Stimulated activated CD4-positive, alpha-beta T cell treated with anti-CD3 and anti-CD28 coated beads, Interleukin-4, amount 100 ng/mL, for 24 hours (primary cell): ENCODE measurements around the gene NDUFAF5.

Experiments used
- DNase-seq: peaks from one replicate; pipeline ENCODE4 v3.0.0-alpha.2; 2020

Gene NDUFAF5

DNA sequence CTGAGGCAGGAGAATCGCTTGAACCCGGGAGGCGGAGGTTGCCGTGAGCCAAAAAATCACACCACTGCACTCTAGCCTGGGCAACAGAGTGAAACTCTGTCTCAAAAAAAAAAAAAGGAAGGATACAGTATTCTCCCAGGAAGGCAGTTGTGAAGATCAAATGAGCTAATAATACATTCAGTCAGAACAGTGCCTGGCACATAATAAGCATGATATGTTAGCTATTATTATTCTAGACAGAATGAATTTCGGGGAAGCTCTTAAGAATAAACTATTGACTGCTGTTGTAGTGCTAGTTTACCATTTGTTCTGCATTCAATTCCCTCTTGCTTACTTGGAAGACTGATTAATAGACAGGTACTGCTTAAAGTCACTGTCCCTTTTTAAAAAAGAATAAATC is 40.6 kb downstream of the NDUFAF5 start:
- no peak for DNase-seq

DNA sequence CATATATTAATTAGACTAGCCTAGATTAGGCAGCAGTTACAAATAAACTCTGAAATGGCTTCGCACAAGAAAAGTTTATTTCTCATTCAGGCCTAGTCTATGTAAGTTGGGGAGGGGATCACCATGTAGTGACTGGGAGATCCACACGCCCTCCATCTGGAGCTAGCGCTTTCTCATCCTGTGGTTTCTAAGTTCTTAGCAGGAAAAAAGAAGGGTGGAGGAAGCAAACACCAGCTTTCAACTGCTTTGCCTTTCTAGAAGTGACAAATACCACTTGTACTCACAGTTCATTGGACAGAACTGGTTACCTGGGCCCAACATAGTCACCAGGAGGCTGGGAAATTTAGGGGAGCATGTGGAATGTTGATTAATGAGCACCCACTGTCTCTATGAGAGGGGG is 46.6 kb downstream of the NDUFAF5 start:
- no peak for DNase-seq

DNA sequence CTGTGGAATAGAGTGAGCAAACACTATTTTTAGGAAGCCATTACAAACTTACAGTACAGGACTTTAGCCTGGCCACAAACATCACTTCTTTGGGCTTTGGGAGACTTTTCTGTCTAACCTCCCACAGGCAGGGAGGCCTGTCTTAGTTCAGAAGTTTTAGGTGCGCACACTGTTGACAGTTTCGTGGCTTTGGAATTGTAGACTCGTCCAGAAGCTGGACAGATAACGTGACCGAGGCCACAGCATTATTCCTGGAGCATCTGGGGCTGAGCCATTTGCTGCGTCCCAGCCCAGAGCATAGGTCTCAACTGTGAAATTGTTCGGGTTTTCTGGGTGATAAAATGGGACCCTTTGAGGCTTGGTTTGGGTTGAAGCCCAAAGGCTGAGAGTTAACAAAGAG is 53.8 kb downstream of the NDUFAF5 start:
- no peak for DNase-seq

DNA sequence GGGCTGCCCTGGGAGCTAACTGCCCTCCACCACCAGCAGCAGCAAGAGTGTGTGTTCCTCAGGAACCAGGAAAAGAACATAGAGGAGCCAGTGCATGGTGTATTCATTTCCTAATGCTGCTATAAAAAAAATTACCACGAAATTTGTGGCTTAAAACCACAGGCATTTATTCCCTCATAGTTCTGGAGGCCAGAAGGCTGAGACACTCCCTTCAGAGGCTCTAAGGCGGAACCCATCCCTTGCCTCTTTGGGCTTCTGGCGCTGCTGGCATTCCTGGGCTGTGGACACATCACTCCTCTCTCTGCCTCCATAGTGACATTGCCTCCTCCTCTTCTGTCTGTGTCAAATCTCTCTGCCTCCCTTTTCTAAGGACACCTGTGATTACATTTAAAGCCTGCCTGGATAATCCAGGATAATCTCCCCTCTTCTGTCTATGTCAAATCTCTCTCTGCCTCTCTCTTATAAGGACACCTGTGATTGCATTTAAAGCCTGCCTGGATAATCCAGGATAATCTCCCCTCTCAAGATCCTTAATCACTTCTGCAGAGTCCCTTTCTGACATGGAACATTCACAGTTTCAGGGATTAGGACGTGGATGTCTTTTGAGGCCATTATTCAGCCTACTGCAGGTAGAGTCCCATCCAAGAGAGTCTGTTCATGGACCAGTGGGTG is 54.7 kb downstream of the NDUFAF5 start:
- DNase-seq, result no peak

DNA sequence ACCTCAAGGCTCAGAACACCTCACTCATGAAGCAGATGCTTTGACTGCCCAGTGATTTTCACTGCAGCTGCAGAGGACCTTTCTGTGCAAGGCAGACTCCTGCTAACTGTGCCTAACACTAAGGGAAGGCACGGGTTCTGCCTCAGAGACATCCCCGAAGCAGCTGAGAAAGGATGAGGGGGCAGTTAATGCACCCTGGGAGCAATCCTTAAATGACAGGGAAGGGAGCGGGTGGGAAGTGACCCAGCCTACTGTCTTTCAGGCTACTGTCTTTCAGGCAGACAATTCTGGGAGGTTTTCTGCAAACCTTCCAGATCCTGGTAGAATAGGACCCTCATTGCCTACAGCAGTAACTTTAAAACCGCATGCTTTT is 55.3 kb downstream of the NDUFAF5 start:
- DNase-seq, result no peak

DNA sequence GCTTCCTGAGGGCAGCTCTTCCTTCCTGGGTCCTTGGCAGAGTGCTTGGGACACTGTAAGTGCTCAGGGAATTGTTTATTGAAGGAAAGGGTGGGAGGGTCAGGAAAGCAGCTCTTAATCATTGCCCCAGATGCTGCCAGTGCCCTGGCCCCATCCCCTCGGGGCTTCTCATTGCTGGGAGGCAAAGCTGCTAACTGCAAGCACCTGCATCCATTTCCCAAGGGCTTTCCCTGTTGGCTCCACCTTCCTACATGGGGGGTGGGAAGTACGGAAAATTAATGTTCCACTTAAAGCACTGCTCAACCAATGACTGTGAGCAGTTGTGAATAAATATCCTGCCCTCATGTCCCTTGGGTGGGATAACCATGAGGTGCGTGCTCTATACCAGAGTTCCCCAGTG is 56.4 kb downstream of the NDUFAF5 start:
- DNase-seq, result no peak

DNA sequence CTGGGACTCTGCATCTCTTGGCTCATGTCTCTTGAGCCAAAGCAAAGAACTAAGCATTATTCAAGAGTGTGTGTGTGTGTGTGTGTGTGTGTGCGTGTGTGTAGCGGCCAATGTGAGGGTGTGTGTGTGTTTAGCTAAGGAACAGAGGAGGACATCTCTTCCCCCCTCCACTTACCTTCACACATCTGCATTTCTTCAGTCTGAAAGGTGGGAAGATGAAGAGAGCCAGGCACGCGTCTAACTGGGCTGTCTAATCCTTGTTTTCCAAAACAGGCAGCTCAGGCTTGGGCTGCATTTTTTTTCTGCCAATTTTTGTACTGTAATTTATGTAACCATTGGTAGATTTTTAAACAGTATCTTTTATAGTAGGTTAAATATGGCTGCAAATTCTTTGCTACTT is 59.5 kb downstream of the NDUFAF5 start:
- no peak for DNase-seq

DNA sequence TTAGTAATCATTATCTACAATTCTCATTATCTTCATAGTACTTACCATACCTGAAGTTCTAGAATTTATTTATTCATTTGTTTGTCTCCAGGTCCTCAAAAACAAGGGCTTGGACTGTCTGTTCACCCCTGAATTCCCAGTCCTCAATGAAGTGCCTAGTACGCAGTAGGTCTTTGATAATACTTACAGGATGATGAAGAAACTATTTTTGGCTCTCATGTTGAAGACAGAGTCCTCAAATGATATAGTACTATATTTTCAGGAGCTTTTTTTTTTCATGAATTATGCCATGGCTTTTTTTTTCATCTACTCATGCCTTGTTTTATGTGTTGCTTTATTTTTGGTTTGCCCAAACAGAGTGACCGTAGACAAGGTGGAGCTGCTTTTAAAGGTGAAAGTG is 66.5 kb downstream of the NDUFAF5 start:
- no peak for DNase-seq

DNA sequence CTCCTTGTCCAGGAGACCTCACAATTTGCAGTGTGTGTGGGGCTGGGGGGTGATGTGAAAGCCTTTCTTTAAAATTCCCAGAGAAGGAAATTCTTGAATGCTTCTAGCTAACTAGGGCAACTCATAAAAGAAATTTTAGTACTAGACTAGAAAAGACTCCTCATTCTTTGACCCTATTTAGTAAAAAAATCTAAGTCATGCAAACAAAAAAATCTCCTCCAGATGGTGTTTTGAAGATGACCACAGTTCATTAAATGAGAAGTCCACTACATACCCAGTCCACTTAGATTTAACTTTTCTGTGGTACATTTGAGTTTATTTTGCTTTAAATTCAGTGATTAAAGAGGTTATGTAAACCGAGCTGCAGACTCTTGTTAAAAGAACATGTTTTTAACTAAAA is 67.5 kb downstream of the NDUFAF5 start:
- DNase-seq, result no peak

DNA sequence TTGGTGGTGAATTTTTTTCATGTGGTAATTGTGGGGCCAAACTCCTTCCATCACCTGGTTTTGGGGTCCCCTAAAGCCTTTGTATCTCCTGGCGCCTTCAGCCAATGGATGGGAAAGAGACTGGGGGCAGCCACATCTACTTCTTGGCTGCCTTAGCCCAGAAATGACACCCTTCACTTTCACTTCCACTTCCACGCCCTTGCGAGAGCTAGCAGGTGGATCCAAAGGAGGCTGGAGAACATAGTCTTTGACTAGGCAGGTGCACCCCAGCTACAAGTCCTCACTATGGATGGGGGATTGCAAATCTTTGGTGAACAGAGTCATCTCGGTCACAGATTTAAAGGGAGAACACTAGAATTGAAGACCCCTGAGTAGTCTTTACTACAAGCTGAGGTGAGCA is 70.8 kb downstream of the NDUFAF5 start:
- DNase-seq, result no peak

DNA sequence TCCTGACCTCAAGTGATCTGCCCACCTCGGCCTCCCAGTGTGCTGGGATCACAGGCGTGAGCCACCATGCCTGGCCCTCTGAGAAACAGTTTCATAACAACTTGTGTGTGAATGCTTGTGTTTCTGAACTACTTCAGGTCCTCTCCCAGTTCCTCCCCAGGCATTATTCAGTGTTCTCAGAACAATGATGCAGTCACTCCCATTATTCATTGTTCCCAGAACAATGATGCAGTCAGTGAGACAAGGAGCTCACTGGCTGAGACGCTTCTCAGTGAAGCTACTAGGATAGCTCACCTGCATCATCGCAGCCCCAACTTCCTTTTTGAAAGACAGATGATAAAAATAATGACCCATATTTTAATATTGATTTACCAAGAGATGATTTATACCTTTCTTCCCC is 71.5 kb downstream of the NDUFAF5 start:
- DNase-seq, result no peak

DNA sequence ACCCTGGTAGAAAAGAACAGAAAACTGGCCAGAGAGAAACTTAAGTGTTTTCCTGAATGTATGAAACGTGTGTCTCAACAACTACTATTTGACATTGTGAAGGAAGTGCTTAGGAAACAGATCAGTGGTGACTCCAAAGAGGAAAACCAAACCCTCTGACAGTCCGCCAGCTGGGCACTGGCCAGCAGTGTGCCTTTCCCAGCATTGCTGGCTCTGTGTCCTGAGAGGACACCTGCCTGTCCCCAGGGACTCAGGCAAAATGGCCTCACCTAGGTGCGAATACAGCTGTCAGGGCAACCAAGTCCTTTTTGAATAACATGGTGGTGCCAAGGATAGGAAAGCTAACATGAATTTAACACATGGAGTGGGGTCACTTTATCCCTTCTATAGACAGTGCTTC is 72.5 kb downstream of the NDUFAF5 start:
- DNase-seq, result no peak

DNA sequence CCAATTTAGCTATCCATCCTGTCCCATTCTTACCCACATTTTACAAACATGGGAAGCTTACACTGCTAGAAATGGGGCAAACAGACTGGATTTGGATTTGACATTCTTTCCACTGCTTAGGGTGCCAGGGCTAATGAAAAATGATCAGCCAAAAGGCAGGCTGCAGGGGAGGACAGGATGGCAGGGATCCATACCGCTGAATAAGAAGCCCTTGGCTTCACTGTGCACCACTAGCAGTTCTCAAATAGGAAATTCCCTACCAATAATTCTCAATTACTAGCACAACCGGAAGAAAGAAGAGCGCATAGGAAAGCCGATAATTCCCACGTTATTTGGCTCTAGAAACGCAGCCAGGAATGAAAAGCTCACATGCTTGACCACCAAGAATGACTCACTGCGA is 73.1 kb downstream of the NDUFAF5 start:
- no peak for DNase-seq

DNA sequence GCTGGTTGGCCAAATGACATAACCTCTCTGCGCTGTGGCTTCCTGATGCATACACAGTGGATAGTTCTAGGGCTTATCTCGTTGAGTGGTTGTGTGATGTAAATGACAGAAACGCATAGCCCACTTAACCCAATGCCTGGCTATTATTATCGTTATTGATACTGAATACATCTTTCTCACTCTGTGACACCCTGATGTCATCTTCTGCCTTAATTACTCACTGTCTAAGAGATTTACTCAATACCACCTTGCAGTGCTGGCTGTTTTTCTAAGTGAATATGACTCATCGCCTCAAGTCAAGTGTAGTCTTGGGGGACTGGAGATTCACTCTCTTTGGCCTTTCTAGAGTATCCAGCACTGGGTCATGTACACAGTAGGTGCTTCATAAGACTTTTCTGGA is 73.6 kb downstream of the NDUFAF5 start:
- DNase-seq, result no peak

DNA sequence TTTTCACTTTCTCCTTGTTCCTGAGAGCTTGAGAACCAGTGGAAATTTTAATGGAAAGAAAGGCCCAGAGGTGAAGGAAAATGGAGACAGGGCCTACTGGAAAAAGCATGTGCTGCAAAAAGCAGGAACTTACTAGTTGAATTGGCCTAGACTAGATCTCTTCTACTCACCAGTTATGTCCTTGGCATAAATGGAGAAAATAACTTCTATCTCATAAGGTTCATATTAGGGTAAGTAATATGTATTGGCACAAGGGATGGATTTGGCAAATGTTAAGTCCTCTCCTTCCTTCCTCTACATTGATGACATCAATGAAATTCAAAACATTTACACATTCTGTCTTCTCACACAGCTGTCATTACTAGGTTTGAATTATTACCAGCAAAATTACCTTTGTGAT is 74.0 kb downstream of the NDUFAF5 start:
- no peak for DNase-seq

DNA sequence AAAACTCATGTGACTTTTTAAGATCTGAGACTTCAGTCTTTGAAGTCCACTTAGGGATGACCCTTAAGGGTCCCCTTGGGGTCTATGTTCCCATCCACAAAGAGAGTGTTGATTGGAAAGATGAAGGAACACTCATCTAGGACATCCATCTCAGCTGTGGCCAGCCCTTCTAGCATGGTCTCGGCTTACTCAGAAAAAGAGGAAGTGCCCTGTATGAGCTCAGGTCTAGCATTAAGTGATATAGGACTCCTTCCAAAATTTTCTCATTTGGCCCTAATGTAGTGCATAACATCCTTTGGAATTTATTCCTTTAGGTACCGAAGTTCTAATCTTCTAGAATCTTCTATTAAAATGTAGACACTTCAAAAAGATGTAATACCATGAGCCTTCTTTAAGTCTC is 77.4 kb downstream of the NDUFAF5 start:
- no peak for DNase-seq

DNA sequence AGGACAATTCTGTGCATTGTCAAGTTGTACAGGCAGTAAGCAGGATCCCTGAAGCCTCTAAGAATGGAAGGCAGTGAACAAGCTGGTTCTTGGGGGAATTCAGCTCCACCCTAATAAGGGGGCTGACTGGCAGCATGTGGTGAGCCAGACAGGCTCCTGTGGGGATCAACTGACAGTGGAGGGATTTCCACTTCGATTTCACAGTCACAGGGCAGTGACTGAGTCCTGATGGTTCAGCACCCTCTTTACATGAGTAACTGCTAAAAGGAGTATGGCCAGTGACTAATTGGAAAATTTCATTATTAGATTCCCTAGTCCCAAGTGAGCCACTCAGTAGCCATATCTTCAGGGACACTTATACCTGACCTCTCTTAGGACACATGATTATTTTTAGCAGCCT is 78.4 kb downstream of the NDUFAF5 start:
- no peak for DNase-seq

DNA sequence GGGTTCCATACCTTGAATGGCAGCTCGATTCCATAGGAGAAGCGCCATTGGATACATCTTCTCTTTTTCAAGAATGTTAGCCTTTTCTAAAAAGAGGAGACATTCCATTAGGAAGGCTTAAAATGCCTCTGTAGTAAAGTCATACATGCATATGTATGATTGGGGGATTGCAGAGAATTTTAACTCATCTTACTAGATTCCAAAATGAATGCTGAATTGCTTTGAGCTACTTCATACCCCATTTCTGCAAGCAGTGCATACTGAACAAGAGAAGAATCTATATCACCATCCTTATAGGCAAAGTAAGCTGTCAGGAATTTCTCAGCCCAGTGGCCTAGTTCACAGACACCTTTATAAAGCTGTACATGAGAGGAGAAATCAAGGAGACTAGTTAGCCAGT is 80.3 kb downstream of the NDUFAF5 start:
- no peak for DNase-seq

DNA sequence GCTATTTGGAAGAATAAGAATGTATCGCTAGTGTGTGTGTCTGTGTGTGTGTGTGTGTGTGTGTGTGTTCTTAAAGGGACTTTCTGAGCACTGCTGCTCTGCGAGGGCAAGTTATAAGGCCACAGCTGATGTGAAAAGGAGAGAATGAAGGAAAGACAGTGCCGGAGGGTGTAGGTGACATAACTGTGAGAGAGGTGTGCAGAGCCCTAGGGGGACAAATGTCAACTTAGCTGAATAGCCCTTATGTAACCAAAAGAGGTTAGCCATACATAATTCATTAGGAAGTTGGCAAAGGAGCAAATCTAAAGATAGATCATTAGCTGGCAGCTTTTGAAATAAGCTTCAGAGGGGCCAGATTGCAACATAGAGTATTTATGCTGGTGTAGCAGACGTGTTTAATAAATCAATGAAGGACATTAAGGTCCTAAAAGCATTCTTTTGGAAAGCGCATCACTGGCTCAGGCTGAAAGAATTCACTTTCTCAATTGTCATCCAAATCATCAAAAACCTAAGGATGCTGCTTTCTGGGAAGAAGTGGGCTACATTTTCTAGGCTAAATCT is 81.0 kb downstream of the NDUFAF5 start:
- DNase-seq, result no peak

DNA sequence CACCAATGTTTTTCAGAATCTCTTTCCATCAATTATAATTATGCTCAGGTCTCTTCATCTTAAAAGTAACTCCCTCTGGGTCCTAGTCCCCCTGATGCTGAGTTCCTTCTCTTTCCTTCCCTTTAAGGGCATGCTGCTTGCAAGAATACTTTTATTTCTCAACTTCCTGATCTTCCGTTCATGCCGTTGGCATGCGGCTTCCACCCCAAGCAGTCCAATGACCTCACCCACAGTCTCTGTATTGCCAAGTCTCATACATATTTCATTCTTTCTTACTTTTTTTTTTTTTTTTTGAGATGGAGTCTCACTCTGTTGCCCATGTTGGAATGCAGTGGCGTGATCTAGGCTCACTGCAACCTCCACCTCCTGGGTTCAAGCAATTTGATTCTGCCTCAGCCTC is 83.5 kb downstream of the NDUFAF5 start:
- DNase-seq, result no peak

DNA sequence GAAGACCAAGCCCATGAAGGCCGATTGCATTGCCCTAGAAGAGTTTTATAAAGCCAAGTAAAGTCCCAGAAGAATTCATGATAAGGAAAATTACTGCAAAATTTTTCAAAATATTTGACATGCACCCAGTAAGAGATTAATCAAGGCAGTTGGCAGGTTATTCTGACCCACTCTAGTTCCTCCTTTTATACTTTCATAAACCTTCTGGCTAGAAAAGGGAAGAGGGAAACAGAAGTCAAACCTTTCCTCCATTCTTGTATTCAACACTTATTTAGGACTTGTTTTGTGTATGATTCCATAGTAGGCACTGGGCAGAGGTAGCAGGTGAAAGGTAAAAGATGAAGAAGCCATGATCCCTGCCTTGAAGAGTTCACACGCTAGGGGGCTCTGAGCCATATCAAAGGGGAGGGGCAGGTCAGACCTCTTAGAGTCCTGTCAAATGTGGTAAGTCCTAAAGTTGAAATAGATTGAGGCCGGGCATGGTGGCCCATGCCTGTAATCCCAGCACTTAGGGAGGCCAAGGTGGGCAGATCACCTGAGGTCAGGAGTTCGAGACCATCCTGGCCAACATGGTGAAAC is 85.4 kb downstream of the NDUFAF5 start:
- DNase-seq, result no peak
